ENCODE results near the gene CBFA2T2. TPM values are rescaled to one million over a fixed set of nuclear protein-coding genes. Genes with fewer than 3 reads are reported as not detected.
"Not testable (repeated sequence)": the region's sequence is repeated elsewhere in the genome, so short reads cannot be mapped to it uniquely, and the experiment has no call there.

CBFA2T2 gene
- total RNA-seq, 1 donor = 15.1 TPM

DNA sequence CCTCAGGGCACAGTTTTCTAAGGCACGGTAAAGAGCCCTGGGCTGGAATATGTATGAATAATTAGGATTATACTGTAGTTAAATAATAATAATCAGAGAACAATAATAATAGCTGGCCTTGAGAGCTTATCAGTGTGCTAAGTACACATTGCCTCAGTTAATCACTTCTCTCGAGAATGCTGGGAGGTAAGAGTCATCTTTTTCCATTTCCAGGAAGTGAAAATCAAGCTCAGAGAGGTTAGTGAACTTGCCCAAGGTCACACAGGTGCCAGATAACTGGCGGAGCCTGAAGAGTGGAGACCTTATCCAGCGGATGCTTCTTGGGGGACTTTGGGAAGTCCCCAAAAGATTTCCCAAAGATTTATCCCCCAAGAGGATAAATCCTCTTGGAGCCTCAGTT lies 19.4 kb upstream of the CBFA2T2 start:
- DNase-seq (ENCODE audit: low read depth in 2 of 3, low spot score in 2 of 3) = no peak

DNA sequence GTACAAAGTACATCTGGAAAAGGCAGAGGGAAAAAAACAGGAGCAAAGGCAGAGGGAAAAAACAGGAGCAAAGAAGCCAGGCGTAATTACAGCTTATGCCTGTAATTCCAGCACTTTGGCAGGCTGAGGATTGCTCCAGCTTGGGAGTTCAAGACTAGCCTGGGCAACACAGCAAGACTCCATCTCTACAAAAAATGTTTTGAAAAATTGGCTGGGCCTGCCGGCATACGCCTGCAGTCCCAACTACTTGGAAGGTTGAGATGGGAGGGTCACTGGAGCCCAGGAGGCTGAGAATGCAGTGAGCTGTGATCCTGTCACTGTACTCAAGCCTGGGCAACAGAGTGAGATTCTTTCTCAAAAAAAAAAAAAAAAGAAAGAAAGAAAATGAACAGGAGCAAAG lies 19.0 kb upstream of the CBFA2T2 start:
- no peak for DNase-seq (ENCODE audit: low read depth in 2 of 3, low spot score in 2 of 3)

DNA sequence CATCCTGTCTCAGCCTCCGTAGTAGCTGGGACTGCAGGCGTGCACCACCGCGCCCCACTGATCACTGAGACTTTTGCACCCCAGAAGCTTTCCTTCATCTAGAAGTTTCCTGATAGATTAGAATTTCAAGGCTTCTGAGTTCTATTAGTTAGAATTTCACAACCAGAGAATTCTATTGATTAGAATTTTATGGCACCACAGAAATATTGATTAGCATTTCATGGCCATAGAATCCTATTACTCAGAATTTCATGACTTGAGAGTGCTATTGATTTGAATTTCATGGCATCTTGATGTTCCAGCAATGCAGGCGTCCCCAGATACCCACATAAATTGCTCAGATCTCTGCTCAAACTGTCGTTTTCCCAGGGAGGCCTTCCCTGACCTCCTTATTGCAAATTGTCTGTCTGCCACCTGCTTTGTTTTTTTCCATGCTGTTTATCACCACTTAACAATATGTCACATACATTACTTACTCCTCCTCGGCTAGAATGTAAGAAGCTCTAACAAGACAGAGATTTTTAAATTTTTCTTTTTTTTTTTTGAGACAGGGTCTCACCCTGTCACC lies 16.9 kb upstream of the CBFA2T2 start:
- DNase-seq (ENCODE audit: low read depth in 2 of 3, low spot score in 2 of 3) = no peak

DNA sequence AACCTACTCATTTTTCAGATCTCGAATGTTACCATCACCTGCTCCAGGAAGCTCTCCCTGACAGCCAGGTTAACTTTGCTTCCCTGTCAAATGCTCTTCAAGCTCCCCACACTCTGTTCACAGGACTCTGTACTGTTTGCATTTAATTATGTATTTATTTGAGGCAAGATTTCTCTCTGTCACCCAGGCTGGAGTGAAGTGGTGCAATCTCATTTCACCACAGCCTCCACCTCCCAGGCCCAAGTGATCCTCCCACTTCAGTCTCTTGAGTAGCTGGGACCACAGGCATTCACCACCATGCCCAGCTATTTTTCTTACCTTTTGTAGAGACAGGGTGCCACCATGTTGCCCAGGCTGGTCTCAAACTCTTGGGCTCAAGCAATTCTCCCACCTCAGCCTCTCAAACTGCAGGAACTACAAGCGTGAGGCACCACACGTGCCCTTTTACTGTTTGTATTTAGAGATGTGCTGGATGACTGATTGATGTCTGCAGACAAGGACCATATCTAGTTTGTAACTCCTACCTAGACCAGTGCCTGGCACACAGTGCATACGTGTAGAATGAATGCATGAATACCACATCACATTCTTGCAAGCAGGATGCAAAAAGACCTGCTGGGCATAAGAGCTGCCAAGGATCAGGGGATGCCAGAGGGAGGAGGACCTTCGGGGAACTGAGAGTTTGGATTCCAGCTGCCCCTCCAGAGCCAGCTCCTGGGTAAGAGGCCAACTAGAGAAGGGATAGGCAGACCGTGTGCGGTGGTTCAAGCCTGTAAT lies 15.6 kb upstream of the CBFA2T2 start:
- DNase-seq (ENCODE audit: low read depth in 2 of 3, low spot score in 2 of 3) = no peak

DNA sequence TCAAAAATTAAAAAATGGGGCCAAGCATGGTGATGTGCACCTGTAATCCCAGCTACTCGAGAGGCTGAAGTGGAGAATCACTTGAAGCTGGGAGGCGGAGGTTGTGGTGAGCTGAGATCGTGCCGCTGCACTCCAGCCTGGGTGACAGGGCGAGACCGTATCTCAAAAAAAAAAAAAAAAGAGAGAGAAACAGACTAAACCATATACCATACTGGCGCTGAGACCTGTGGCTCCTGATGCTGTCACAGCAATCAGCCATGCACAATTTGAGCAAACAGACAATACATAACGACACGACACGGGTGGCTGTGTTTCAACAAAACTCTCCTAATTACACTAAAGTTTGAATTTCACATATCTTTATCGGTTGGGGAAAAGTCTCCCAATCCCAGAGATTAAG lies 14.9 kb upstream of the CBFA2T2 start:
- no peak for DNase-seq (ENCODE audit: low read depth in 2 of 3, low spot score in 2 of 3)

DNA sequence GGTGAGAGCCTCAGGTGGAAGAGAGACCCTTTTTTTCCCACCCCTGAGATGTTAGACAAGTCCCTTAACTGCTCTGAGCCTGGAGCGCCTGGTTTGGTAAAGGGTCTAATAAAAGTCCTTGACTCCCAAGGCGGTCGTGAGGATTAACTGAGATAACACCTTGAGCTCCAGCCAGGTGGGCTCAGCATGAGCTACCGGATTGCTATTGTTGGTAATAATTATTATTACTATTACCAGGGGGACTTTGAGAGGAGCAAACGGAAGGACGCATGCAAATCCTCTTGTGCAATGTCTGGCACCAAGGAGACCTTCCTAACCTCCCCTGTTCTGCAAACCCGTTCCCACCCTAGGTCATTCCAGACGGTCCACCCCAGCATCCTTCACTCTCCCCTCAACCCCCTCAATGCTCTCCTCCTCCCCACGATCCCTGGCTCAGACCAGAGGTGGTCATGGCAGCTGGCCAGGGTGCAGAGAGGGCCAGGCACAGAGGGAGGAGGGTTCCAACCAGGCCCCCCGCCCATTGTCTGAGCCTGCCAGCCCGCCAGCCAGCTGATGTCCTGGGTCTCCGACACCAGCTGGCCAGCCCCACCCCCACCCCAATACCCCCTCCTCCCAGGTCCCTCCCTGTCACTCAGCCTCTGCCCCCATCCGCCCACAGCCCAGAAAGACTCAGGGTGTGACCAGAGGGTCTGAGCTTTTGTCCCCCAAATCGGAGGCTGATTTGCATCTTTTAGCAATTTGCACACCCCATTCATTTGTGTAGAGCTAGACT lies 14.3 kb upstream of the CBFA2T2 start:
- no peak for DNase-seq (ENCODE audit: low read depth in 2 of 3, low spot score in 2 of 3)

DNA sequence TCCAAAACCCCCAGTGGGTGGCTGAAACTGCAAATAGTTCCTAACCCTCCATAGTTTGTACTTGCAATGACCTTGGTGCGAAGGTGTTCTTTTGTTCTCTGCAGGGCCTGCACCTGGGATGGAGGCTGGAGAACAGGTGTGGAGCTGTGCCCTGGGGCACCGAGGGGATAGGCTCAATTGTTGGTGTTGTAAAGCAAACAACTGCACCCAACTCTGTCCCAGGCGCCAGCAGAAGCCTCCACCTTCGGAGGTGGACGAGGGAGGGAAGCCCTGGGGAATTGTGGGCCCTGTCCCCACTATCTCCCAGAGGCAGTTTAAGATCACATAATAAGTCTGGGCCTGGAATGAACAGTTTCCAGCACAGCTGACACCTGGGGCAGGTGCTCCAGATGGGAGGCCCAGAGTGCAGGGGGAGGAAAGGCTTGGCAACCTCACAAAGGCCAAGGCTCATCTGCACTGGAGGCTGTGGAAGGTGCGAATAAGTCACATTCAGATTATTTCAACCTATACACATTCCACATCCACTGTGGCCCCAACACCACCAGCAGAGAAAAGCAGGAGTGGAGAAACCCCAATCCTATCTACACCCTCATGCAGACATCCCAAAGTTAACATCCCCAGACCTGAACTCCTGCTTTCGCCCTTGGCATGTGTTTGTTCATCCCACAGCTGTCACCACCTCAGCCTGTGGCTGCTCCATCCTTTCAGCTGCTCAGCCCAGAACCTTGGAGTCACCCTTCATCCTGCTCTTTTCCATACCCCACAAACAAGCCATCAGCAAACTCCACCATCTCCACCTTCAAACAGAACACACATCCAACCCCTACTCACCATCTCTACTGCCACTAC lies 12.3 kb upstream of the CBFA2T2 start:
- no peak for DNase-seq (ENCODE audit: low read depth in 2 of 3, low spot score in 2 of 3)

DNA sequence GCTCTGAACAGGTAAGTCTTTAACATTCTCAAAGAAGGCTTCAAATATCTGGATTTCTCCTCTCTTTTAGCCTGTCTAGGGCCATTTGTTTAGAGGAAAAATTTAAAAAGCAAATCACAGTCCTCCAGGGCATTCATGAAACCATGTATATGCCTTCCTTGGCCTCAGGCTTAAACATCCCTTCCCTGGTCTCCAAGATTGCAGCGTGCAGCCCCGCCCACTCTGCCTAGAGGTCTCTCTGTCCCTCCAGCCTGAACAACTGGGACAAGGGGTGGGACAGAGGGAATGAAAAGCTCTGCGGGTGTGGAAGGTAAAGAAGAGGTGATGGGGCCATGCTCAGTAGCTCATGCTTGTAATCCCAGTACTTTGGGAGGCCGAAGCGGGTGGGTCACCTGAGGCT lies 9.8 kb upstream of the CBFA2T2 start:
- no peak for DNase-seq (ENCODE audit: low read depth in 2 of 3, low spot score in 2 of 3)

DNA sequence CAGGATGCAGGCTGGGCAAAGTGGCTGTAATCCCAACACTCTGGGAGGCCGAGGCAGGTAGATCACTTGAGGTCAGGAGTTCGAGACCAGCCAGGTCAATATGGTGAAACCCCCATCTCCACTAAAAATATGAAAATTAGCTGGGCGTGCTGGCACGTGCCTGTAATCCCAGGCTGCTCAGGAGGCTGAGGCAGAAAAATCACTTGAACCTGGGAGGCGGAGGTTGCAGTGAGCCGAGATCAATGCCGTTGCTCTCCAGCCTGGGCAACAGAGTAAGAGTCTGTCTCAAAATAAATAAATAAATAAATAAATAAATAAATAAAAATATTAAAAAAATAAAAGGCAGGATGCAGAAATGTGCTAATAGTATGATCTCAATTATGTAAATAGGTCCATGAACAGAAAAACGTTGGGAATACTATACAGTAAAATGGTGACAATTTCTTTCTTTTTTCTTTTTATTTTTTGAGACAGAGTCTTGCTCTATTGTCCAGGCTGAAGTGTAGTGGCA lies 8.4 kb upstream of the CBFA2T2 start:
- no peak for DNase-seq (ENCODE audit: low read depth in 2 of 3, low spot score in 2 of 3)

DNA sequence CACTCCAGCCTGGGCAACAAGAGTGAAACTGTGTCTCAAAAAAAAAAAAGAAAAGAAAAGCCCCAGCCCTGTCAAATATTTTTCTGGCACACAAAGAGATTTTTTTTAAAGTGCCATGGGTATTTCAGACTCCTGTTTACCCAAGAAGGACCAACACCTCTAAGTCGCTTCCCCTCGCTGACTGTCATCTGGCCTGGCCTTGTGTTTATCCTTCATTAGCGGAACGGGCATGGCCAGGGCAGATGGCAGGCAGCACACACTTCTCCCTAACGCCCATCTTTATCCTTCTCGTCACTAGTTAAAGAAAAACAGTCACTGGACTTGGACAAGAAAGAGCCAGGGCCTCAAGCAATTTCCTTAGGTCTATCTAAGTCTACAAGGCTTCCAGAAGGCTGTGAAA lies 7.3 kb upstream of the CBFA2T2 start:
- DNase-seq (ENCODE audit: low read depth in 2 of 3, low spot score in 2 of 3) = no peak

DNA sequence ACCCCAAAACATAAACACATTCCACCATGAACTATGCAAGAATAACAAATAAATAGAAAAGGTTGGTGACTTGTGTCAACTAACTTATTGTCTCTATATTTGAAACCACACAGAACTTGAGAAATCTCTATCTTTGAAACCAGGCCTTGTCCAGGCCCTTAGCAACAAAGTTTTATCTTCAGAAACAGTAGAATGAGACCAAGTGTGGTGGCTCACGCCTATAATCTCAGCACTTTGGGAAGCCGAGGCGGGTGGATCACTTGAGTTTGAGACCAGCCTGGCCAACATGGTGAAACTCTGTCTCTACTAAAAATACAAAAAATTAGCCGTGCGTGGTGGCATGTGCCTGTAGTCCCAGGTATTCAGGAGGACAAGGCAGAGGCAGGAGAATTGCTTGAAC lies 6.7 kb upstream of the CBFA2T2 start:
- DNase-seq (ENCODE audit: low read depth in 2 of 3, low spot score in 2 of 3) = not testable (repeated sequence)

DNA sequence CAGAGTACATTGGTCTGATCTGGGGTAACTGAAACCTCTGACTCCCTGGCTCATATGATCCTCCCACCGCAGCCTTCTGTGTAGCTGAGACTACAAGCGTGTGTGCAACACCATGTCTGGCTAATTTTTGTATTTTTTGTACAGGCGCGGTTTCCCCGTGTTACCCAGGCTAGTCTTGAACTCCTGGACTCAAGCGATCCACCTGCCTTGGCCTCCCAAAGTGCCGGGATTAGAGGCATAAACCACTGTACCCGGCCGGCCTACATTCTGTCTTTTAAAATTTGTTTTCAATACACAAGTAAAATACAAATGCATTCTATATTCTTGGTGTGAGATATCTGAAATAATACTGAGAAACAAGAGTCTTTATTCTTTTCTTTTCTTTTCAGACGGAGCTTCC lies 1.7 kb upstream of the CBFA2T2 start:
- no peak for DNase-seq (ENCODE audit: low read depth in 2 of 3, low spot score in 2 of 3)

DNA sequence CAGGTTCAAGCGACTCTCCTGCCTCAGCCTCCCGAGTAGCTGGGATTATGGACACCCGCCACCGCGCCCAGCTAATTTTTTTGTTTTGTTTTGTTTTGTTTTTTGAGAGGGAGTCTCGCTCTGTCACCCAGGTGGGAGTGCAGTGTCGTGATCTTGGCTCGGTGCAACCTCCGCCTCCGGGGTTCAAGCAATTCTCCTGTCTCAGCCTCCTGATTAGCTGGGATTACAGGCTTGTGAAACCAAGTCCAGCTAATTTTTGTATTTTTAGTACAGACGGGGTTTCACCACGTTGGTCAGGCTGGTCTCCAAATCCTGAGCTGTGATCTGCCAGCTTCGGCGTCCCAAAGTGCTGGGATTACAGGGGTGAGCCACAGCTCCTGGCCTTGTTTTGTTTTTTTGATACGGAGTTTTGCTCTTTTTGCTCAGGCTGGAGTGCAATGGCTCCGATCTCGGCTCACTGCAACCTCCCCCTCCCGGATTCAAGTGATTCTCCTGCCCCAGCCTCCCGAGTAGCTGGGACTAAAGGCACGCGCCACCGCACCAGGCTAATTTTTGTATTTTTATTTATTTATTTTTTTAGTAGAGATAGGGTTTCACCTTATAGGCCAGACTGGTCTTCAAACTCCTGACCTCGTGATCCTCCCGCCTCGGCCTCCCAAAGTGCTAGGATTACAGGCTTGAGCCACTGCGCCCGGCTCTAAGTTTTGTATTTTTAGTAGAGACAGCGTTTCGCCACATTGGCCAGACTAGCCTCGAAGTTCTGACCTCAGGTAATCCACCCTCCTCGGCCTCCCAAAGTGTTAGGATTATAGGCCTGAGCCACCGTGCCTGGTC lies 1.0 kb upstream of the CBFA2T2 start:
- not testable (repeated sequence) for DNase-seq (ENCODE audit: low read depth in 2 of 3, low spot score in 2 of 3)

DNA sequence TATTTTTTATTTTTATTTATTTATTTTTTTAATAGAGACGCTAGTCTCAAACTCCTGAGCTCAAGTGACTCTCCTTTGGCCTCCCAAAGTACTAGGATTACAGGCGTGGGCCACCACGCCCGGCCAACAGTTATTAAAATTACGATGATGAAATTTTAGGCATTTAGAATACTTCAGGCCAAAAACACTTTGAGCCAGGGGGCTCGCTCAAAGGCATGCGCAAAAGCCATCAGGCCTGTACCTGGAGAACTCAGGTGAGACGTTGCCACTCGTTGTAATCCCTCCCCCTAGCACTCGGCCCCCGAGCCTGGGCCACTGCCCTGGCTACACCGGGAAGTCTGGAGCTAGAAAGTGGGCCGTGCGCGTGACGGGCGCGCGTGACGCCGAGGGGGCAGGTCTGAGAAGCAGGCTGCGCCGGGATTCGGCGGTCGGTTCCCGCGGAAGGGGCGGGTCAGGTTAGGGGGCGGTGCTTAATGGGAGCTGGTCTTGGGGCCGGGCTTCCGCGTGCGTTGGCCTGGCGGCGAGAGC lies 337 bp upstream of the CBFA2T2 start:
- peak; percentile 86 to 97 (median 97) for DNase-seq (ENCODE audit: low read depth in 2 of 3, low spot score in 2 of 3)

DNA sequence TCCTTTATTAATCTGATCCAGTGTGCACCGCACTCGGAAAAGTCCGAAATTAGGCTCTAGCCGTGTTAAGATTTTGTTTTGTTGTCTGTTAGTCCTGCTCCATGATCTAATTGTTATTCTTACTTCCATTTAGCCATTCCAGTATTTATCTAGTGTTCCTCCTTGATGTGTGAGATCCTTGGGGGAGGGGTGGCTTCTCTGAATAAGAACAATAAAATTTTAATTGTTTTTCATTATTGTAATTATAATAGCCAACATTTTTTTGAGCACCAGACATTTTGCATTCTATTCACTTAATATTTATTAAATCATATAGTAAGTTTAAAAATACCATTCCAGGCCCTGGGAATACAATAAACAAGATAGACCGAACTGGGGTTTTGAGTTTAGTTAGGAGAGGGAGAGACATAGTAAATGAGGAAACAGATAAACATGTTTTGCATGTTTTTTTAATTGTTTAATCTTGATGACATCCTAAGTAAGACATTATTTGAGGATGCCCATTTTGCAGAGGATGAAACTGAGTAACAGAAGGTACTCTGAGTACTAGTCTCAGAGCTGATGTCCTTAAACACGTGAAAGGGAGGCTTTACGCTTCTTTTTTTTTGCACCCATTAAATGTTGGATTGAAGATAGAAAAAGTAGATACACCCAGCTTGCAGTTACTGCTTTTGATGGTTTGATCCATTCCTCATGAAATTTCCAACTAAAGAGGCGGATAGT lies 1.2 kb downstream of the CBFA2T2 start:
- no peak for DNase-seq (ENCODE audit: low read depth in 2 of 3, low spot score in 2 of 3)

DNA sequence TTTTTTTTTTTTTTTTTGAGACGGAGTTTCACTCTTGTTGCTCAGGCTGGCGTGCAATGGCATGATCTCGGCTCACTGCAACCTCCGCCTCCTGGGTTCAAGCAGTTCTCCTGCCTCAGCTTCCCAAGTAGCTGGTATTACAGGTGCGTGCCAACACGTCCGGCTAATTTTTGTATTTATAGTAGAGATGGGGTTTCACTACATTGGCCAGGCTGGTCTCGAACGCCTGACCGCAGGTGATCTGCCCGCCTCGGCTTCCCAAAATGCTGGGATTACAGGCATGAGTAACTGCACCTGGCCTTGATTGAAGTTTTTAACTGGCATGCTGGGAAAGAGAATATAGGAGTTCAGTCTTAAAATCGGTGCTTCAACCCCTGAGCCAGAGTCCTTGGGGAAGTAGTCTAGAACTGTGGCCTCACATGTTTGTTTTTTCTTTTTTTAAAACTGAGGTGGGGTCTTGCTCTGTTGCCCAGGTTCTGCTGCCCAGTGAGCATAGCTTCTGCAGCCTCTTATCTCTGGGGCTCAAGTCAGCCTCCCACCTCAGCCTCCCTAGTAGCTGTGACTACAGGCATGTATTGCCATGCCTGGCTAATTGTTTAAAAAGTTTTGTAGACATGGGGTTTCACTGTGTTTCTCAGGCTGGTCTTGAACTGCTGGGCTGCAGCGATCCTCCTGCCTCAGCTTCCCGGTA lies 3.3 kb downstream of the CBFA2T2 start:
- DNase-seq (ENCODE audit: low read depth in 2 of 3, low spot score in 2 of 3) = no peak

DNA sequence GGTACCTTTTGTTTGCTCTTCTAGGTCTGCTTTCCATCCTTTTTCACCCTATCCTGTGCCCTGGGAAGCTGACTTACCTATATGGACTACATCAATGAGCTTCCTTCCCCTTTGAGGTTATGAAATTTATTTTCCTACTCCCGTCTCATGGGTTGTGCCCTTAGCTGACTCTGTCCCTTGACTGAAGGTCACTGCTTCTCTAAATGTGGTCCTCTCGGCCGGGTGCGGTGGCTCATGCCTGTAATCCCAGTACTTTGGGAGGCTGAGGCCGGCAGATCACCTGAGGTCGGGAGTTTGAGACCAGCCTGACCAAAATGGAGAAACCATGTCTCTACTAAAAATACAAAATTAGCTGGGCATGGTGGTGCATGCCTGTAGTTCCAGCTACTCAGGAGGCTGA lies 6.9 kb downstream of the CBFA2T2 start:
- DNase-seq (ENCODE audit: low read depth in 2 of 3, low spot score in 2 of 3) = not testable (repeated sequence)

DNA sequence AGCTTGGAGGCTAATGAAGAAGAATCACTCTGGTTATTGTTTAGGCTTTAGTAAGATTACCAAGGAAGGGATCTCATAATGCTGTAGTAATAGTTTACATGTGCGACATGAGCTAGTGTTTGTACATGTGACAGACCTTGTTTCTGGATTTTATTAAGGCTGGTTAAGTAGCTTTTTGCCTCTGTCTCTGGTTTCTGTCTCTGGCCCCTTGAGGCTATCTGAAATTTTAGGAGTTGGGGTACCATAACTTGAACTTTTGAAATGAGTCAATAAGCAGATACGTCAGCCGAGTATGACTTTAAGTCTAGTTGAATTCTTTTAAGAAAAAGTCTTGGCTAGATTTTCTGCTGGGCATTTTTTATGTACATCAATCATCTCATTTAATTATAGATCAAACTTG lies 9.5 kb downstream of the CBFA2T2 start:
- no peak for DNase-seq (ENCODE audit: low read depth in 2 of 3, low spot score in 2 of 3)
